Measurements from ENCODE around the gene TRIM33.
"Not testable (repeated sequence)": the region's sequence is repeated elsewhere in the genome, so short reads cannot be mapped to it uniquely, and the experiment has no call there.

The TRIM33 gene

DNA sequence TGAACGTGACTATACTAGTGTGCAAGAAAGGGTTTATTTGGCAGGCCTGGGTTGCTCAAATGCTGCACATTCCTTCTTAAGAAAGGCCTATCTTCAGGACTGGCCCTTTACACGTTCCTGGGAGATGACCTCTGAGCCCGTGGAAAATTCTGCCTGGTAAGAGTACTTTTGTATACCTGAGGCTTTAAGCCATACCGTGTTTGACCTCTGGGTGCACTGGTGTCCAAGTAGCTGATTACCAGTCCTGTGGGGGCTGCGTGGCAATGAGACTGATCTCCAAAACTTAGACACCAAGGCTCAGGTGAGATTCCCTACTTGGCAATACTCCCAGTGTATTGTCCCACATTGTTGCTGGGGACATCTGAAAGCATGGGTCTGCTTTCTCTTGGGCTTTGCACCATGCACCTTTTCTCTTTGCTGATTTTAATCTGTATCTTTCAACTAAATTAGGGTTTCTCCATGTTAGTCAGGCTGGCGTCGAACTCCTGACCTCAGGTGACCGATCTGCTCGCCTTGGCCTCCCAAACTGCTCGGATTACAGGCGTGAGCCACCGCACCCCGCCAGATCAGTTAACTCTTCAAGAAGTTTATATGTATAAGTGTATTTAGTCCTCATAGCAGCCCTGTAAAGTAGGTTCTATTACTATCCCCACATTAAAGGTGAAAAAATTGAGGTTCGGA, 44.5 kb downstream of the TRIM33 start:
- no peak for DNase-seq (ENCODE audit: low read depth)

DNA sequence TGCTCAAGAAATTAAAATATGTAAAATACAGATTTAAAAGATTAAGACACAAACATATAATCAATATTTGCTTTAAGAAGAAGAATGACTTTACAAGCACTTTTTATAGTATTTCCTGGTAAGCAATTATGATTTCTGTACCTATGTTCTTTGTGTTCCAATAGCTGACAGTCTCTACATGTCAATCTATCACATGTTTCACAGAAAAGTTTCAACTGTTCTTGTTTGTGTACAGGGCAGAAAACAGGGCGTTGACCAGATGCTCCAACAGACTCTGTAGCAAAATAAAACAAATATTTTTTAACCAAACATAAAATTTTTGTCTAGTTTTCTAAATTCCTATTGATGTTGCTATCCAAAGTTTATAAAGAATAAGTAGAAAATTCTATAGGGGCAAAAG, 48.0 kb downstream of the TRIM33 start:
- DNase-seq (ENCODE audit: low read depth) = no peak

DNA sequence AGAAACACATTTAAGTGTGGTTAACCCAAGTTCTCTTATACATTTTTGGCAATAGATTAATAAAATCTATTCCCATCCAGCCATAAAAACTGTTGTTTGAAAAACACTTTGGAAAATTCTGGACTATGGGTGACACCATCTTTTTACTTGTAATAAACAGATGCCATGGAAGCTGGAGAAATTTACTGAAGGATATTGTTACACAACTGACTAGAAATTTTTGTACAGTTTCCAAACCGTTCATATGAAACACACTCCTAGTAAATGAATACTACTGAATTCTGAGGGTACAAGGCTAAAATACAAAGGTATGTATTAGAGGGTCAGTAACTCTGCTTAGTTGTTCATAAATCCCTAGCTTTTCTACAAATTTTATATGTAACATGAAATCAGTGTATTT, 48.7 kb downstream of the TRIM33 start:
- no peak for DNase-seq (ENCODE audit: low read depth)

DNA sequence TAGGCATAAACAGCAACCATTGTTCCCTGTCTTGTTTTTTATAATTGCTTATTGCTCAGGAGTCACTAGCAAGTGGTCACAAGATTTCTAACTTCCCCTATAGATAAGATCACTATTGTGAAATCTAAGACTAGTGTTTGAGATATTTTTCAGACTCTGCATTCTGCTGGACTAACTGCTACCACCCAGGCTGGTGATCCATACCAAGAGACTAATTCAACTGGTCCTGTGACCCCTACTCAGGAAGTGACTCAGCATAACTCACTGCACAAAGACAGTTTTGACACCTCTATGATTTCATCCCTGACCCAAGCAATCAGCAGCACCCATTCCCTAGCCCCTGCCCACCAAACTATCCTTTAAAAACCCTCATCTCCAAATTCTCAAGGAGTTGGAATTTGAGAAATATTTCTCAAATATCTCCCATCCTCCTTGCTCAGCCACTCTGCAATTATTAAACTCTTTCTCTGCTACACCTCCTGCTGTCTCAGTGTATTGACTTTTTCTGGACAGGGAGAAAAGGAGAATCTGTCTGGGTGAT, 52.7 kb downstream of the TRIM33 start:
- DNase-seq (ENCODE audit: low read depth) = peak; percentile 28

DNA sequence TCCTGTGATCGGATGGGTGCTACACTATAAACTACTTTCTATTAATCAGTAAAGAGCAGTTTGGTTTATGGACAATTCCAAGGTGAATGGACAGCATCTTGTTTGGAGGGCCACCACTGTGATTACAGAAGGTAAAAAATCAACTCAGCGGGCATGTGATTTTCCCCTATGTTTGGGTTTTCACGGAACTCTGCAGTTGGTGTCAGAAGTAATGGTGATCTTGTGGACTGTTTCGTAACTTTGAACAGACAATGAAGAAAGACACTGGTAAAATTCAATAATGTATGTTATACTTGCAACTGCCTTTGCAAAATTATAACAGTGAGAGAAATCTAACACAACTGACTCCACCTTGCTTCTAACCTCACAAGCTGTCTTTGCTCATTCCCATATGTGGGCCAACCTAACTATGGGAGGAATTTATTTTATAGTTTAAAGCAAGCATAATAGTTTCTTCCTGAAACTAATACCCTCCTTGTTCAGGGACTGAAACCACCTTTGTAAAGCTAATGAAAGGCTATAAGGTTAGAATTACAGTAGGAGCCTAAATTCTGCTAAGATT, 53.2 kb downstream of the TRIM33 start:
- DNase-seq (ENCODE audit: low read depth) = no peak

DNA sequence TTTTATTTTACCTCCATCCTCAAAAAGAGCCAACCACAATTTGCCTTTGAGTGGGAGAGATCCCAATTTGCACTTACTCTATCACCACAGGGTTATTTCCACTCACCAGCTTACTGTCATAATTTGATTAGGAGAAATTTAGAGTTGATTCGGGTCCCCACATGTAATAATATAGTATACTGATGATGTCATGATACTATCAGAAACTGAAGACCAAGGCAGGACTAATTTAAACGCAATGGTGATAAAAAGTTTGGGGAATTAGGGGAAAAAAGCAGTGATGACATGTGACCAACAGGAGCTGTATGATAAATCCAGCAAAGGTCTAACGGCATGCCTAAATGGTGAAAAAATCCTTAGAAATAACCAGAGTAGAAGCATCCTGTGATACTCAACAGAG, 54.4 kb downstream of the TRIM33 start:
- no peak for DNase-seq (ENCODE audit: low read depth)

DNA sequence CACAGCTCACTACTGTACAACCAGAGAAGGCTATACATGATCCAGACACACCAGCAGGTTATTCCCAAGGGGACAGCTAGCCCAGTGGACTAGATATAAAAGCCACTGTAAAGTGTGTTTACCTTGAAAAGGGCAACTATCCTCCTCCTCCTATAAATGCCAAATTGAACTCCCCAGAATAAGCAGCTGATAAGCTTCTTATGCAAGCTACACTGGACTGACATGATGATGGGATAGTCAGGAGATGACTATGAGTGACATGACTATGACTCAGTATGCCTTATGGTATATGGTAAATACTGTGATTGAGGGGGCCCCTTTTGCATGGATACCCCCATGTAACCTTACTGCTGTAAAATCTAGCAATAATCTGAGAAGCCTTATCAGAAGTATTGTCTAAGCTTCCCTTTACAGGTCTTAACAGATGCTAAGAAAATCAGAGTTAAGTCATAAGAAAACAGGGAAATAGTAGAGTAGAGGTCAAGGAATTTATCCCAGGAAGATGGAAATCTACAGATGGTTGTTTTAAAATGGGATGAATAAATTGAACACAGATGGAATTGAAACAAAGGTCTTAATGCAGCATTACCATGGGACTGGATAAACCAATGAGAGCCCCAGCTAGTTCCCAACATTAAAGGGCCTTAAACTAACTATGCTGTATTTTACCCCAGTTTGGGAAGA, 55.8 kb downstream of the TRIM33 start:
- peak; percentile 42 for DNase-seq (ENCODE audit: low read depth)

DNA sequence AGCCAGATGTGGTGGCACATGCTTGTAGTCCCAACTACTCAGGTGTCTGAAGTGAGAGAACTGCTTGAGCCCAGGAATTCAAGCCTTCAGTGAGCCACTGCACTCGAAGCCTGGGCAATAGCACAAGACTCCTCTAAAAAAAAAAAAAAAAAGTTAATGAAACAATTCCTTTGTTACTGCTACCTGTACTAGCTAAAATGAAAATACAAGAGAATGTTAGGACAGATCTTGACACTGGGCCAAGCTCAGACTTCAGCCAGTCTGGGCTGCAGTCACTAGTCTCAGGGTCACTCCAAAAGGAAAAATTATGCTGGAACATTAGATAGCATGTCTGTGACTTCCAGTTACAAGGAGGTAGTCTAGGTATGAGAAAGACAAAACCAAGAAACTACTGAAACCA, 56.5 kb downstream of the TRIM33 start:
- no peak for DNase-seq (ENCODE audit: low read depth)

DNA sequence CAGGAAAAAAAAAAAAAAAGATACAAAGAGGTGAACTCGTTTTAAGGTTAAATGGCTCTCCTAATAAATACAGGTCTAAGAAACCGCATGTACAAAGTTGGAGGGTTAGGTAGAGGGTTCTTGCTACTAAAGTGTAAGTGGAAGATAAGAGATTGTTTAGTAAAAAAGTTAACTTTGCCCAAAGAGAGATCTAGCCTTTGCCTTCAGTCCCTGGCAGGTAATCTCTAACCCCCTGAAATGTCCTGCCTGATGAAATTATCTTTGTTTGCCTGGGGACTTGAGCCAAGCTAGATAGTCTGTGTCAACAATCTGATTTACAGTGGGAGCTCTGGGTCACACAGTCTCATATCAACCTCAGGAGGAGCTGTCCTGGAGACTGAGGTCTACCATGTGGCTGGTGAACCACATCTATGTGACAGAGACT, 57.6 kb downstream of the TRIM33 start:
- DNase-seq (ENCODE audit: low read depth) = no peak

DNA sequence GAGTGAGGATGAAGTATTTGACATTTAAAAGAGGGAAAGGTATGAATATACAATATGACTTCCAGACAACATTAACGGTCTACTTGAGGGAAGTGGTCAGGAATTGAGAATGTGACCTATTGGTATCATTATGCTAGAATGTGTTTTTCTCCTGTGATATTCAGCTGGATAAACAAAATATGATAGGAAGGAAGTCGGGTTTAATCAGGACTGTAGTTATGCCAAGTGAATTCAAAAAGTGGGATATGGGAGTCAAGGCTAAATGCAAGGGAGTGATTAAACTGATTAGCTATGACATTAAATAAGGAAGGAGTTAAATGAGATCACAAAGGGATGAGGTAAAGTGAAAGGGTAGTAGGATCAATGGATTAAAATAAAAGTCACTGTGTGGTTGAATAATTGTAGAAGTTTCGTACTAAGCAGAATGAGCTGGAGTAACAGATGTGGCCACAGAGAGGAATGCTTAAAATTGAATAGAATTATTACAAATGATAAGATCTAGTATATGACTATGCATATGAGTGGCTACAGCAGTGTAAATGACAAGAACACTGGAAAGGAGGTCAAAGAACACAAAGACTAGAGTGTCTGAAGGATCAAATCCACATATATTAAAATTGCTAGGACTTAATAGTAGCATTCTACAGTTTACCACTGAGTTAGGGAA, 62.5 kb downstream of the TRIM33 start:
- no peak for DNase-seq (ENCODE audit: low read depth)

DNA sequence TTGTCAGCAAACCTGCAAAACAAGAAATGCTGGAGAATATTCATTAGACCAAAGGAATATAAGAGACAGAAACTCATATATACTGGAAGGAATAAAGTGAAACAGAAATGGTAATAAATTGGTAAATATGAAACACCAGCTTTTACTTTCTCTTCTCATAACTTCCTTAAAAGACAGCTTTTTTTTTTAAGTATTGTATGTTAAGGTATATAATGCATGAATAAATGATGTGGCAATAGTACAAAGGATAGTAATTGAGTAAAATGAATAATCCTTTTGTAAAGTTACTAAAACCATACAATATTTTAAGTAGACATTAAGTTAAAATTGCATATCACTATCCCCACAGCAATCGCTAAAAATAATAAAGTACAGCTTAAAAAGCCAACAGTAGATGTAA, 64.8 kb downstream of the TRIM33 start:
- DNase-seq (ENCODE audit: low read depth) = no peak

DNA sequence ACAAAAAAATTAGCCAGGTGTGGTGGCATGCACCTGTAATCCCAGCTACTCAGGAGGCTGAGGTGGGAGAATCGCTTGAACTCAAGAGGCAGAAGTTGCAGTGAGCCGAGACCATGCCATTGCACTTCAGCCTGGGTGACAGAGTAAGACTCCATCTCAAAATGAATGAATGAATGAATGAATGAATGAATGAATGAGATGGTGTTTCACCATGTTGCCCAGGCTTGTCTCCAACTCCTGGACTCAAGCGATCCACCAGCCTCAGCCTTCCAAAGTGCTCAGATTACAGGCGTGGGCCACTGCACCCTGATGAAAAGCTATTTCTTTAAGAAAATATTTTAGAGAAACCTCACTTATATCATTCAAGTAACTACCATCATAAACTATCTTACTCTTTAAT, 67.8 kb downstream of the TRIM33 start:
- not testable (repeated sequence) for DNase-seq (ENCODE audit: low read depth)

DNA sequence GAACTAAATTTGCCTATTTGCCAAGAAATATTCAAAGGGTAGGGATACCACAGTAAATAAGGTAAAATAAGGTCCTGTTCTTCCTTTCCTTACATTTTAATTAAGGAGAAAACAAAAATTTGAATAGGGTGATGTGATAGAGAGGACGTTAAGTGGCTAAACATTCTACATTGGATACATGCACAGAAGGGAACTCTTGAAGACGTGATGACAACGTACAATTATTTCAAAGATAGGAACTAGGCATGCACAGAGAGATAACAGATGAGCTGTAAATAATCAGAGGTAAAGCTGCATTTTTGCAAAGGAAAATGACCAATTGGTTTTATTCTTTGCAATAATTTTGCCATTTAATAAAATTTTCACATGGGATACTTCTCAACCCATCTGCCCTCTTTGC, 69.7 kb downstream of the TRIM33 start:
- no peak for DNase-seq (ENCODE audit: low read depth)

DNA sequence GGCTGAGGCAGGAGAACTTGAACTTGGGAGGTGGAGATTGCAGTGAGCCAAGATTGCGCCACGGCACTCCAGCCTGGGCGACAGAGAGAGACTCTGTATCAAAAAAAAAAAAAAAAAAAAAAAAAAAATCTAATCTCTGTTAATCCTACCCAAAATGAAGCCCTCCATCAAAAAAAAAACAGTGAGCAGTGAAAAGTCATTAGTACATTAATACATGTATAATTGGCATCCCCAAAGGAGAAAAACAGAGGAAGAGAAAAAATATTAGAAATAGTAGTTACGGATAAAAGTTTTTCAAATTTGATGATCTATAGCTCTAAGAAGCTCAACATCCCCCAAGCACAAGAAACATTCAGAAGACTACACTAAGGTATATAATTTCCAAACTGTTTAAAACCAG, 71.6 kb downstream of the TRIM33 start:
- DNase-seq (ENCODE audit: low read depth) = no peak

DNA sequence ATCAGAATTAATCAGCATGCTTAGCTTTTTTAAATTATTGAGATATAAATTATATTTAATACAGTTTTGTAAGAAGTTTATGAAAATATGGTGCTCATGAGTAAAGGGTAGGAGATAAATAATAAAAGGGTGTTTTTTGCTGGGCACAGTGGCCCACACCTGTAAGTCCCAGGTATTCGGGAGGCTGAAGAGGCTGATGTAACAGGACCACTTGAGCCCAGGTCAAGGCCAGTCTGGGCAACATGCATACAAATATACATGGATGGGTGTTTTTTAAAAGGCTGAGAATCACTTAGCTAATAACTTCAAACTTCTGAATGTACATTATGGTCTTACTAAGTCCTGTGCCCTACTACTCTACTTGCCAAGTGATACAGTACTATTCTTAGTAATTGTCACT, 73.2 kb downstream of the TRIM33 start:
- DNase-seq (ENCODE audit: low read depth) = no peak

DNA sequence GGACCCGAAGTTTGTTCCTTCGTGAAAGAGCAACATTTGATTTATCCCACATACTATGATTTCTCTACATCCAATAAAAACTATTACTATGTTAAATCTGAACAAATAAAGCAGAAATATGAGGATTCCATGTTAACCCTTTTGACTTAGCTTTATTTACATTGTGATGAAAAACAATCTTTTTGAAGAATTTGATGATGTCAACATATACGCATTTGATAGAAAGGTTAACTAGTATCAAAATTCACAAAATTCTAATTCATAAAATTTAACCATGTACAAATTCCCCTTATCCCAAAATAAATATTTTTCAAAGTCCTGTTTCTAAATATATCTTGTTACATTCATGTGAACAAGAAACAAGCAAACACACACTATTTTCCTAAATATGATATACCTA, 74.2 kb downstream of the TRIM33 start:
- DNase-seq (ENCODE audit: low read depth) = no peak

DNA sequence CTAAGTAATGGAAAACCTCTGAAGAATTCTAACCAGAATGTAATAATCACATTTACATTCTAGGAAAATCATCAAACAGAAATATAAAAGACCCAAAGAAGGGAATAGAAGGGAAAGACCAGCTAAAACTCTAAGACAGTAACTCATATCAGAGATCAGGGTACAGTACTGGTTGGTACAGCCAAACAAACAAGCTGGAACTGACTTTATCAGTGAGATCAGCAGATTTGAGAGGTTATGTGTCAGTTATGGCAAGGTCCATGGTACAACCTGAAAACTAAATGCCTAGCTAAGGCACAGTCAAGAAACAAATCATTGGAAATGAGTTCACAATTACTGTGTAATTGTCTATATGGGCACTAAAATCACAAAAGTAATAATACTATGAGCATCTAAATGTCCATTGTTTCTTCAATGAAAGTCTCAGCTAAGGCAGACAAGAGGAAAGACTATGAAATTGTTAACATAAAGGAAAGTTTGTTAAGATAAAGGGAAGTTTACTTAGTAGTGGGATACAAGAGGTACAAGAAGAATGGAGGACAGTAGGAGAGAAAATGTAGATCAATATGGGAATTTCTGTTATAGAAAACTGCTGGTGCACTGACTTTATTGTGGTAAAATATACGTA, 75.8 kb downstream of the TRIM33 start:
- DNase-seq (ENCODE audit: low read depth) = no peak

DNA sequence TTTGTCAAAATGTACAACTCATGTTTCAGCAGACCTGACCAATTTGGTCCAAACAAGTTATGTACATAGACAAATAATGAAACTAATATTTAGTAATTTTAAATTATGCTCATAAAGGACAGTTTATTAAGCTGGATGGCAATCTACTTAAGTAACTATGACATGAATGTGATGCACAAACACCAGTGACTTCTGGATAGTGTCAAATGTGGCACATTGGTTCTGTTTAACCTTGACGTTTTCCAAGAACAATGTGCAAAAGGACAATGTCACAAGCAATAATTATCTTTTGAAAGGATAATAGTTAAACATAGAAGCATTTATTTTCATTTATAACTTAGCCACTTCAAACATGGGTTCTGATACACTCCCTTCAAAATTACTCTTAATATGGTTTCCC, 80.0 kb downstream of the TRIM33 start:
- DNase-seq (ENCODE audit: low read depth) = no peak

DNA sequence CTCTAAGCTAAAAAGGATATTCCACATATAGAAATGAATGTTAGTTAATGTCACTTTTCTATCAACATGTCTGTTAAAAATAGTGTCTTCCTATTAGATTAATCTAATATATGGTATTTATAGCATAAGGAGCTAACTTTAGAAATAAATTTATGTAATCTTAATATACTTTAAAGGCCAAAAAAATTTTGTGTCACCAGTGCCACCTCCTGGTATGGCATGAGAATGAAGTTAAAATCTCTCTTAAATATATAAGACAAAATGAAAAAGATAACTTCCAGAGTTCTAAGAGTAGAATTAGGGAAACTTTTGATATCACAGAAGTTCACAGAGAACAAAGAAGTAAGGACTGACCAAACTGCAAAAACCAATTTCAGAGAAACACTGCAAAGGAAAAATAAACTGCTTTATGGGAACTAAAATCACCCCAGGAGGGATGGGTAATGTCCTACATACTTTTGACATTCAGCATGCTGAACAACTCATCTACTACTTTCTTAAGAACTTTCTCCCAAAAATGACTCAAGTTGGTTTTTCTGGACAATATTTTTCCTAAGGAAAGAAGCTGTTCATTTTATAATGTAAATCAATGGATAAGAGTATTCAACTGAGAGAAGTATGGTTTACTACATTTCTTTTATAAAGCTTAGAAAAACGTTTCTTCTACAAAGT, 82.8 kb downstream of the TRIM33 start:
- no peak for DNase-seq (ENCODE audit: low read depth)

DNA sequence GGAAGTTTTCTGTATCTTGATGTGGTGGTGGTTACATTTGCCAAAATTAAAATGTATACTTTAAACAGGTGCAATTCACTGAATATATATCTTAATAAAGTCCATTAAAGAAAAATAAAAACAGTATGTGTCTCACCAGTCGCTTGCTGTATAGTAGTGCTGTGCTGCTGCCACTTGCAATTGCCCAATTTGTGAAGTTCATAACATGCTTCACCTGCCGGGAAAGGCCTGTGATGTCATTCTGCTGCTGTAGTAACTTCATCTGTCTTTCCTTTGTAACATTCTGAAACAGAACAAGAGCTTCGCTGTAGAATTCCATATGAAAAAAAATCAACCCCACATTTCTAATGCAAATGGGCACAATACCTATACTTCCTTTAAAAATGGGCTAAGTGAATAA, 83.4 kb downstream of the TRIM33 start:
- DNase-seq (ENCODE audit: low read depth) = no peak

DNA sequence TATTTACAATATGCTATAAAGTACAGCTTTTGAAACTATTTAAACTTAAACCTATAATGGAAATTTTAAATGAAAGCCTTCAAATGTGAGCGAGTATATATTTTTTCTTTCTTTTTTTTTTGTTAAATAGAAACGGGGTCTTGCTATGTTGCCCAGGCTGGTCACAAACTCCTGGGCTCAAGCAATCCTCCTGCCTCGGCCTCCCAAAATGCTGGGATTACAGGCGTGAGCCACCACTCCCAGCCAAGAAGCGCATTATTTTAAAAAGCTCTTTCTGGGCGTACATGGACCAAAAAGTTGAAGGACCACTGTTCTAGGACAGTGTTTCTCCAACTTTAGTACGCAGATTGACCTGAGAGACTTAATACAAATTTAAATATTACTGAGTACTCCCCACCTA, 87.5 kb downstream of the TRIM33 start:
- no peak for DNase-seq (ENCODE audit: low read depth)

DNA sequence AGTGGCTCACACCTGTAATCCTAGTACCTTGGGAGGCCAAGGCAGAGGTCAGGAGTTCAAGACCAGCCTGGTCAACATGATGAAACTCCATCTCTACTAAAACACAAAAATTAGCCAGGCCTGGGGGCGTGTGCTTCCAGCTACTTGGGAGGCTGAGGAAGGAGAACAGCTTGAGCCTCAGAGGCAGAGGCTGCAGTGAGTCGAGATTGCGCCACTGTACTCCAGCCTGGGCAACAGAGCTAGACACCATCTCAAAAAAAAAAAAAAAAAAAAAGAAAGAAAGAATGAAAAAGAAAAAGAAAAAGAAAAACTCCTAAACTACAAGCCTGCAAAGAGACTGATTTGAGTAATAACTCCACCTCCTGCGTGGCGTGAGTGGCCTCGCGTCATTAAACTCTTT, 92.1 kb downstream of the TRIM33 start:
- DNase-seq (ENCODE audit: low read depth) = not testable (repeated sequence)
